Thyroid gland (tissue), 4 donors: Measurements from ENCODE around the gene CHURC1.

ENCODE experiments used
- CTCF ChIP-seq, 6 experiments: fragments of 200-600 bp in 3 of 6; fragments of 450-650 bp in 3 of 6; sonication (generic) in 3 of 6; IDR thresholded peaks; one replicate each; pipeline ENCODE4 v1.5.1; 2016 to 2019; ENCODE audit warnings: antibody characterized with exemption in 6 of 6, mild to moderate bottlenecking in 2 of 6, inconsistent platforms in 1 of 6, moderate library complexity in 1 of 6
- POLR2A ChIP-seq, 2 donors: fragments of 450-650 bp; IDR thresholded peaks; one replicate each; pipeline ENCODE4 v1.6.1; 2017; ENCODE audit warnings: antibody characterized with exemption in 2 of 2, mild to moderate bottlenecking in 2 of 2, moderate library complexity in 1 of 2

GRCh38 chr14:64868841-64869240 lies 45.4 kb upstream of the CHURC1 start:
- no peak for TF ChIP-seq CTCF (IDR thresholded peaks at IDR 0.05)
- no peak for TF ChIP-seq POLR2A (IDR thresholded peaks at IDR 0.05)
